ENCODE measurements around the gene ELK3.

Gene ELK3

DNA sequence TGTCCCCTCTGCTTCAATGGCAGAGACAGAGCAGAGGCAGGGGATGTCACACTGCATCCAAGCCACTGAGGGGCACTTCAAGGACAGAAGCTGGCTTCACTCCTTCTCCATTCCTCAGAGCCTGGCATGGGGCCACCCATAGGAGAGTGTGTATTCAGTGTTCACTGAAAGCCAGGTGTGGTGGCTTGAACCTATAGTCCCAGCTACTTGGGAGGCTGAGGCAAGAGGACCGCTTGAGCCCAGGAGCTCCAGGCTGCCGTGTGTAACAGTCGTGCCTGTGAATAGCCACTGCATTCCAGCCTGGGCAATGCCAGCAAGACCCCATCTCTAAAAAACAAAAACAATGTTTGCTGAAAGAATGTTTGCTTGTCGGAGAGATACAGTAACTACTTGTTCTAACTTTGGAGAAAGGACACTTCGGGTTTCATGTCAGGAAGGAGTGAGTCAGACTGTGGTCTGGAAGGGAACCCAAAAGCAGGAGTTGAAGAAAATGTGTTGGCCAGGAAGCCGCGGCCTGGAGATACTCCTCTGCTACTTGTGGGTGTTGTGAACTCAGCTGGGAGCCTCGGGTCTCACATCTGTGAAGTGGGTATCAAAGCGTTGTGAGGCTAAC, 43.4 kb downstream of the ELK3 start:
- no peak for TF ChIP-seq CTCF (IDR thresholded peaks at IDR 0.05; ENCODE audit: low read depth, low read length, missing control alignments)
- no peak overlapping the region for H3K4me3 ChIP-seq (ENCODE audit: low read depth, low read length)
- peak; percentile 96 for DNase-seq
- in situ Hi-C loops (cut with HindIII; ENCODE audit: low pct_ligation_motif_present, low sequenced_read_pairs), result no loop called here
- no peaks in the 10 kb centered on the region for H3K27me3 ChIP-seq (replicated peaks)
- peak overlapping the region; percentile 62 for H3K27ac ChIP-seq
- peaks cover 21% of the 10 kb centered on the region for H3K36me3 ChIP-seq (replicated peaks)

DNA sequence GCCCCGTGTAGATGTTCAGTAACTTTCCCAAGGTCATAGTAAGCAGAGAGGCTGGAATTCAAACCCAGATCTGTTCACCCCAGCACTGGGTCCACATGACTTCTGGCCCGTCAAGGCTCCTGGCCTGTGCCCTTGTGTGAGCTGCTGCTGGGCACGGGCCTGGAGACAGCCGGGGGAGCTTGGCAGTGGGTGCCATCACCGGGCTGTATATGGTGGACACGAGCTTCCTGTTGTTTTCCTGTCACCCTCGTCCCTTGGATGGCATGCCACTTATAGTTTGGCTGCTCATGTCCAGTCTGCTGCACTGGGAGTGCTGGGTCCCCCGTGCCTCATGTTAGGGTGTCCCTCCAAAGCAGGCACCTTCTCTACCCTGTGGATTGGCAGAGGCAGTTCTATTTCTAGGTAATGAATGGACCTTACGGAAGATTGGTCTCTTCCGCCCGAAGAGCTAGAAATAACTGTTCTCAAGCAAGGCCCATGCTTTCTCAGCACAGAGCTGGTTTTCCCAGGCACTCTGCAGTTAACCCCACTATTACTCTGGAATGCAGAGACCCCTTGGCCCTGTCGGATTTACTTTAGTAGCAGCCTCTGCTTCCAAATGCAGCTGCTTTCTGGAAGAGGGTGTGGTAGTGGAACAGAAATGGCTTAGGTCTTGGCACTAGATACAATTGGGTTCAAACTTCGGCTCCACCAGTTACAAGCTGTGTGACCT, 44.3 kb downstream of the ELK3 start:
- no peaks in the 10 kb centered on the region for H3K27me3 ChIP-seq (replicated peaks)
- no peak for TF ChIP-seq CTCF (IDR thresholded peaks at IDR 0.05; ENCODE audit: low read depth, low read length, missing control alignments)
- H3K4me3 ChIP-seq (ENCODE audit: low read depth, low read length), result no peak overlapping the region
- peak overlapping the region; percentile 62 for H3K27ac ChIP-seq
- in situ Hi-C loops (cut with HindIII; ENCODE audit: low pct_ligation_motif_present, low sequenced_read_pairs), result no loop called here
- H3K36me3 ChIP-seq (replicated peaks), result peaks cover 21% of the 10 kb centered on the region
- DNase-seq, result no peak

DNA sequence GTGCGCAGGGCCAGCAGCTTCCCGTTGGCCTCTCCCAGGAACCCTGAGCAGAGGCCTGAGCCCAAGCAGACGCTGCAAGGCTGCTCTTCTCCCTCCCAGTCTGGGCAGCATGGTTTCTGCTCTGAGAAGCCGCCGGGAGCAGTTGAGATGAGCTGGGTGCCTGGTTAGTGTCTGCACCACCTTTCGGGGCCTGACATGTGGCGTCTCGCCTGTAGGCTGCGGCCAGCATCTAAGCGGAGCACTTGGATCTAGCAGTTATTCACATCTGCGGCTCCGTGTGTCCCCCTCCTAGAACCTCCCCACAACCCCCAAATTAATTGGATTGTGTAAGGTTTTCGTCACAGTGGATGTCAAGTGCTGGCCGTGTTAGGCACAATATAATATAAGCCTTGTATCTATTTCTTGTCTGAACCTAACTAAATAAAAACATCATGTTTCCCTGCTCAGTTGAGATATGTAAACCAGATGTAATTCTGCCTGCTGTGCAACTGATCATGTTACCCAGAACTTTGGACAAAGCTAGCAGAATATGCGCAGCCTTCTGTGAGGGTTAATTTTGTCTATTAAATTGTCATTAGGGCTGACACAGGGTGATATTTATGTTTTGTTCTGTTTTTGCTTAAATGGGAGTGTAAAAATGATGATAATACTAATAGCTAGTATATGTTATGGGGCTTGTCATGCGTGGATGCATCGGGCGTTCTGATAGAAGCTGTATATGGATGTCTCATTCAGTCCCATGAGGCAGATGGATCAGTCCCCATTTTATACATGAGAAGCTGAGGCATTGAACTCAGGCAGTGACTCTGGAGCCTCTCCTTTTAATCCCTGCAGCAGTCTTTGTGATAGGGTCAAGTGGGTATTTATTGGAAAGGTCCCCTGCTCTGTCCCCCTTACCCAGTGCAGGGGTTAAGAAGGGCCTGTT, 45.8 kb downstream of the ELK3 start:
- in situ Hi-C loops (cut with HindIII; ENCODE audit: low pct_ligation_motif_present, low sequenced_read_pairs), result no loop called here
- Histone ChIP-seq H3K36me3 (replicated peaks) (peaks cover 21% of the 10 kb centered on the region), H3K4me3 (ENCODE audit: low read depth, low read length) (no peak overlapping the region), H3K27me3 (replicated peaks) (no peaks in the 10 kb centered on the region), H3K27ac (peak overlapping the region; percentile 83)
- DNase-seq, result no peak
- TF ChIP-seq CTCF (IDR thresholded peaks at IDR 0.05; ENCODE audit: low read depth, low read length, missing control alignments), result no peak

DNA sequence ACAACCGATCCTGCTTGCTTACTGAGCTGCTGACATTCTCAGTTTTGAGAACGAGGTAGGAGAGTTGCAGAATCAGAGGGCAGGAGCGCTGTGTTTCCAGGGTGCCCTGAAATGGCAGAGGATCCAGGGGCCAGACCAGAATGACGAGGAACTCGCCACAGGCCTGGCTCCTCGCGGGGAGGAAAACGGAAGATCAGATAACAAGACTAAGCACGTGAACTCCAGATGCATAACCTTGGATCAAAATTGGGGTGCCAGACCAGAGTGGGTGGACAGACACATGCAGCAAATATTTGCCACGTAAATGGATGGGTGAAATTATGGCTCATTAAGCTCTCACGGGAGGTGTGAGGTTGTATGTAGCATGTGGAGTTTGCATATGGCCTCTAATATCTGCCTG, 46.5 kb downstream of the ELK3 start:
- Histone ChIP-seq H3K27ac (peak overlapping the region; percentile 83), H3K36me3 (replicated peaks) (peaks cover 18% of the 10 kb centered on the region), H3K4me3 (ENCODE audit: low read depth, low read length) (no peak overlapping the region), H3K27me3 (replicated peaks) (no peaks in the 10 kb centered on the region)
- no peak for TF ChIP-seq CTCF (IDR thresholded peaks at IDR 0.05; ENCODE audit: low read depth, low read length, missing control alignments)
- no peak for DNase-seq
- in situ Hi-C loops (cut with HindIII; ENCODE audit: low pct_ligation_motif_present, low sequenced_read_pairs), result no loop called here

DNA sequence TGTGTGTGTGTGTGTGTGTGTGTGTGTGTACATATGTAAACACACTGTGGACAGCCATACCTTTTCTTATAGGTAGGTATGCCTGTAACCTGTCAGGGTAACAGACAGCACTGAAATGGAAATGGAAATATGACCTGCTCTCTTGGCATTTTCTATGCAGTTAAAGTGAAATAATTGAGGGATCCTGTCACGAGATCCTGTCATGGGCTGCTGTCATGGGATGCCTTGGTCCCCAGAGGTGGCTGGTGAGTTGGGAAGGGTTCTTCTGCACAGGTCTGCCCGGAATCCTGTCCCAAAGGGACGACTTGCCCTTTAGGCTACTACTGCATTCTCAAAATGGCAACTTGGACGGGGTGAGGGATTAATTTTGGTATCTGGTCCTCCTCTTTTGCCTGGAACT, 47.3 kb downstream of the ELK3 start:
- no peak for DNase-seq
- peaks cover 11% of the 10 kb centered on the region for H3K36me3 ChIP-seq (replicated peaks)
- in situ Hi-C loops (cut with HindIII; ENCODE audit: low pct_ligation_motif_present, low sequenced_read_pairs), result no loop called here
- H3K27me3 ChIP-seq (replicated peaks), result no peaks in the 10 kb centered on the region
- no peak for TF ChIP-seq CTCF (IDR thresholded peaks at IDR 0.05; ENCODE audit: low read depth, low read length, missing control alignments)
- no peak overlapping the region for H3K4me3 ChIP-seq (ENCODE audit: low read depth, low read length)
- peak overlapping the region; percentile 83 for H3K27ac ChIP-seq

Measured in brain microvascular endothelial cell (primary cell).